HG02981 (cell line): Measurements from ENCODE around the gene ABCA1.

Experiments
- ATAC-seq: cut with Tn5 transposase; IDR thresholded peaks from one replicate; pipeline ENCODE4 v1.9.1; 2021; ENCODE audit warnings: mild to moderate bottlenecking, moderate library complexity; ENCODE audit not compliant: unreplicated experiment

The ABCA1 gene

DNA sequence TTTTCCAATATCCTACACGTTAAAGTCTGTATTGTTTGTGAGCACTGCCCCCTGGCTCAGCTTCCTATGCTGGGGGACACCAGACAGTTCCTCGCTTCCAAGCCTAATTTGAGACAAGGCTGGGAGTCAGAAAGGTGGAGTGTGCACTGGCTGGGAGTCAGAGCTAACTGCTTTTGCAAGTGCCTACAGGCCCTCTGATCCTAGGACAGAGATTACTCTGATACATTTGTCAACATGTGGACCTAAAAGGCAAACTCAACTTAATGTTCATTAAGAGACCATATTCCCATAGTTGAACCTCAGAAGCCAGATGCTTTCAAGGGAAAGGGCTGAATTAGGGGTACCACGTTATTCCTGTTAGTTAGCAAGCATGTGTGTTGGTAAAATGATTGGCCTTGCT is 83.2 kb downstream of the ABCA1 start:
- ATAC-seq: no peak

DNA sequence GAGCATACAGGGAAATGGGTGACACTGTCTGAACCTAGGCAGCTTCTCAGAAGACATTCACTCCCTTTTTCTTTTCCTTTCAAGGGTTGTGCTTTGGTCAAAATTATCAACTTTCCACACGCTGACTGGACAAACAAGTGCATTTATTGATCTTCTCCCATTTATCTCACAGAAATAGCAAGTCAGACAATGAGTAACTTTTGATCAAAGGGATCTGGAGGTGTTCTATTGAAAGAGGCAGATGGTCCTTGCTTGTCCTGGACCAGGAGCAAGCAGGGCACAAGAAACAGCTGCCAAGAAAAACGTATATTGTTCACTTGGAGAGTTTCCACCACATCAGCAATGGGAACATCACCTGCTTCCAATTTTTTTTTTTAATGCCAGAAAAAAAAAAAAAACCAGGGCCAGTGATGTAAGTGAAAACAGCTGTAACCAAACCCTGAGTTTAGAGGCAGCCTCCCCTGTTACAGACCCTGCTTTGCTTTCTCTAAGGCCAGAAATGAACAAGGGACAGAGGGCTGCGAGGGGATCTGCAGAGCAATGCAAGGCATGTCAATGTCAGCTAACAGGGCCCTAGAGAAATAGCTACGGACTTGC is 84.2 kb downstream of the ABCA1 start:
- ATAC-seq: no peak

GRCh38 chr9:104842698-104843097 is 85.3 kb downstream of the ABCA1 start:
- ATAC-seq: no peak

GRCh38 chr9:104841601-104842141 is 86.3 kb downstream of the ABCA1 start:
- ATAC-seq: no peak

- no peak for ATAC-seq
Observed at GRCh38 chr9:104838958-104839357, 89.0 kb downstream of the ABCA1 start.

- ATAC-seq: no peak
Observed at GRCh38 chr9:104836767-104837166, 91.2 kb downstream of the ABCA1 start.

DNA sequence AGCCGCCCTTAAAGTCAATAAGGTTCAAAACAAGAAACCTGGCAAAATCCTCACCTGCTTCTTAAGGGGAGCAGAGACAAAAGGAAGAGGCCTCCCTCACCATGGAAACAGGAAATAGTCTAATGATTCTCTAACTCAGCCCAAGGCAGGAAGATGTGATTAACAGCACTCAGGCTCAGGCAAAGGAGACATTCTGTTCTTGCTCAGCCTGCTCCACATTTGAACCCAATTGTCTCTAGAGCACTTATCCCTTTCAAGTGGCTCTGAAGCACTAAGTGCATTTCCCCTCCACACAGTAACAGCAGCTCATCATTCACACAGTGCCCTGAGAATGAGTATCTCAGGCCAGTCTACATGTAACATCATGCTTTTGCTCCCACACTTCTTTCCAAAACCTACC is 91.7 kb downstream of the ABCA1 start:
- ATAC-seq: peak; percentile 67

- no peak for ATAC-seq
Observed at GRCh38 chr9:104835161-104835560, 92.8 kb downstream of the ABCA1 start.

DNA sequence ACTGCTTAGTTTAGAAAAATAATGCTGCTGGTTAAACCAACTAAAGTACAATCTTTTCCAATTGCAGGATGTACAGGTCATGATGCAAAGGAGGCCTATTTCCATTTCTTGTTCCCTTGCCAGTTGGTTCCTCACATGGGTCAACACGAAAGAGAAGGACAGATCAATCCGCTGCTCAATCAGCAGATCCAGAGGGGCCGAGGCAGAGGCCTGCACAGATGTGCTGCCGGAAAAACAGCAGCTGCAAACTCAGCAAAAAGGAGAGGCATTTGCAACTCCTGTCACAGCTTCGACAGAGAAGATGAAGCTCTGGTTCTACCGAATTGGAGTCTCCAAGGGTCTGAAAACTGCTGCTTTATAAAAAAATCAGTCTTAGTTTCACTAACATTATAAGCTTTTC is 94.3 kb downstream of the ABCA1 start:
- ATAC-seq: no peak

DNA sequence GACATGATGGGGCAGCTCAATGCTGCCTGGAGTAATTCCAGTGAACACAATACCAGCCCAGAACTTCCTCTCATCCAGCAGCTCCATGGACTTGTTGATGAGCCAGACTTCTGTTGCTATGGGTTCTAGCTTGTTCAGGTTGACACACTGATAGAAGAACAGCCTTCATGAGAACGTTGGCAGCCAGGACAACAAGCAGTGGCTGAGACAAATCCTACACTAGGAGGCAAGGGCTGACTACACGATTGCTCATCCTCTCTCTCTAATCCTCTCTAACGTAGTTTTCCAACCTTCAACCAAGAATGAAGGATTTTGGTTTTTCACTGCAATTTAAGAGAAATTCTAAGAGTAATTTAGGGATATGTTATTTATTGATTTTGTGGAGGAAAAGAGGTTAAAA is 96.3 kb downstream of the ABCA1 start:
- ATAC-seq: no peak

DNA sequence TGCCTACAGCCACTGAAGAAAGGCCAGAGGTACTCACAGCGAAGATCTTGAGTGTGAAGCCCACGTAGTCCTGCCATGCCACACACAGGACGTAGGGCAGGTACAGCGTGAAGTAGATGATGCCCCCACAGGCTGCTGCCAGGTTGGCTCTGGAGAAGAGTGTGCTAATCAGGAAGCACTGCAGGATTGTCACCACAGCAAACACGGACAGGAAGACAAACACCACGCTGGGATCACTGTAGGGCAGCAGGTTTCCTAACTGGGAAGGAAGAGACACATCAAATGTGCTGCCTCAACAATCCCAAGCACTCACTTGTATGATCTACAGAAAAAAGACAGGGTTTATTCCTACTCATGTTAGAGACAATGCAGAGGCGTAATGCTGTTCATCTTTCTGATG is 101.0 kb downstream of the ABCA1 start:
- no peak for ATAC-seq

DNA sequence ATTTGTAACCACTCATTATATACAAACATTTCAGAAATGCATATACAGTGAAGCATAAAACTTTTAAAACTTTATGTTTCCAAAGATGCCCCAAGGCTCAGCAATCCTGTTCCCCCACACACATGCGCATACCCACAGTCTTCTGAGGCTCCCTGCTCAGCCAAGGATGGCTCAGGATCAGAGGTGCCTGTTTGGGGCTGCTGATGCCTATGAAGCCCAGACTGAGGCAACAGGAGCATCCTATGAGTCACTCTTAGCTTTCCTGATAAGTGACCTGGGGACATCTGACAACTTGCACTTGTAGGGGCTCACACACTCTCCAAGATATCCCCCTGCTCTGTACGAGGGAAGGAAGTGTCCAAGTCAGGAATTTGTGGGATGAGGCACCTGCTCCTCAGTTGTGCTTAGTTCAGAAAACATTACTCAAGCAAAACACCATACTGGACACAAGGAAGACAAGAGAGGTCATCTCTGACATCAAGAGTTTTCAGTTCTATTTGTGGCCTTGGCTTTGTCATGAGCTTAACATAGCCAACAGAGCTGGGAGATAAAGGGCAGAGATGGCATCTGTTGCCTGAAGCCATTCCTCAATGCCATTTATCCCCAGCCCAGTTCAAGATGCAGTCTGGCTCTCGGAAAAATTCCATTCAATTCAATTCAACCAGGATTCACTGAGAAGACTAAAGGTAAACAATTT is 101.7 kb downstream of the ABCA1 start:
- no peak for ATAC-seq

- no peak for ATAC-seq
Observed at GRCh38 chr9:104820336-104820735, 107.6 kb downstream of the ABCA1 start.

- no peak for ATAC-seq
Observed at GRCh38 chr9:104819033-104819432, 108.9 kb downstream of the ABCA1 start.

GRCh38 chr9:104817437-104817836 is 110.5 kb downstream of the ABCA1 start:
- no peak for ATAC-seq

GRCh38 chr9:104815851-104816565 is 111.9 kb downstream of the ABCA1 start:
- ATAC-seq: no peak

DNA sequence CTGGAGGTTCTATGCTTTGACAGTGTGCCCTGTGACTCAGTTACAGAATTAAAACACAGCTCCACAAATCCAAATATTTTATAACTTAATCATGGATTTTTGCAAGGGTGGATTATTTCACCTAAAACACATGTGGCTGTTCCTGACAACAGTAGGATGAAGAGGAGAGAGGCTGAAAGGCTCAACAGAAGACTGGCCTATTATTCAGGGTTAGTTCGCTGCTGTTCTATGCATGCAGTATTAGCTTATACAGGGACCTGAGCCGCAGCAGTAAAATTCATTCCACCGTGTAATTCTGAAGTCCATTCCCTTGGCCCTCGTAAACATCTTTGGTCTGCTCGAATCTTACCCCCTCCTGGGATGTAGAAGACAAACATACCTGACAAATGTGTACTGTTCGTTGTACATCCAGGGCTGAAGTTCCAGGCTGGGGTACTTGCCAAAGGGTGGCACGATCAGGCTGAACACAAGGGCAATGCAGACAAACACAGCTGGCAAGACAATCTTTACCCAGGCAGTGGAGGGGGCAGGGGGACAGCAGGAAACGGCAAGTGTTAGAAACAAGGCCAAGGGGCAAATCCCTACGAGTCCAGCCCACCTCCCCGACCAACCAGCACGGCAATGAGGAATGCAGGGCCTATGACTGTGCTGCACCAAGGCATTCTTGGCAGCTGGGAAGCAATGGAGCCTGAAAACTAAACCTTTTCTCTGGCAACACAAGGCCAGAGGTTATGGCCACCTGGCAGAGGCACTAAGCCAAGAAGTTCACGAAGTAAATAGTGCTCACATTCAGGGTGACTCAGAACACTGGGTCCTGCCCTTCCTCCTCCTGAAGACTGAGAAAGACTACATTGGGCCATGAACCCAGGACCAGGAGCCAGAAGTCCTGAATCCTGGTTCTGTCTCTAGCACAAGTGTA is 117.3 kb downstream of the ABCA1 start:
- ATAC-seq: no peak

GRCh38 chr9:104808035-104808614 is 119.8 kb downstream of the ABCA1 start:
- no peak for ATAC-seq

DNA sequence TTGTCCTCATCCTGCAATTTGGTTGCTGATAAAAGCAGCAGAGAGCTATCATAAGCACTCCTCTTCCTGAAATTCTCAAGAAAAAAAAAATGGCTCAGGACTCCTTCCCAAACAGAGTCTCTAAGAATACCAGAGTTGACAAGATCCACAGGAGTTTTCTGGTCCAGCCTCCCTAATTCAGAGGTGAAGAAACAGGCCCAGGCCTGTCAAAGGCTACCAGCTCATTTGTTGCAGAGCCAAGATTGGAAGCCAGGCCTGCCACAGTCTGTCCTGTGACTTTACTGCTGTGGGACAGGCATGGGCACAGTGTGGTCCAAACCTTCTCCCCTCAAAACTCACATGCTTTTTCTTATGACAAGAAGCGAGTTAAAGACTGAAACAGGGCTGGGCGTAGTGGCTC is 122.5 kb downstream of the ABCA1 start:
- ATAC-seq: no peak

DNA sequence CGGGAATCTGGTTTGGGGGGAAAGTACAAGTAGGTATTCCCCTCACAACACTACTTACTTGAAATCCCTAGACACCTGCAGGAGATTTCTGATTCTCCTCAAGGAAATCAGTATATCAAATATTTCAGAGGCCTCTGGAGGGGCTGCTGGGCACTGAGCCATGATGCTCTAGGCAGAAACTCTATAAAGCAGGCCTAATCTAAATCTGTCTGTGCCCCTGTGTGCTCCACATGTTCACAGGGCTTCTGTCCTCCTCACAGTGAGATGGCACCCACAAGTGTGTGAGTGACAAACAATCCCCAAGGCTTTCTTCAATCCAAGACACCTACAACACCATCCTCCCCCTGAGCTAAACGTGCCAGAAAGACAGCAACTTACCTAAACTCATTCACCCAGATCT is 125.0 kb downstream of the ABCA1 start:
- ATAC-seq: no peak

DNA sequence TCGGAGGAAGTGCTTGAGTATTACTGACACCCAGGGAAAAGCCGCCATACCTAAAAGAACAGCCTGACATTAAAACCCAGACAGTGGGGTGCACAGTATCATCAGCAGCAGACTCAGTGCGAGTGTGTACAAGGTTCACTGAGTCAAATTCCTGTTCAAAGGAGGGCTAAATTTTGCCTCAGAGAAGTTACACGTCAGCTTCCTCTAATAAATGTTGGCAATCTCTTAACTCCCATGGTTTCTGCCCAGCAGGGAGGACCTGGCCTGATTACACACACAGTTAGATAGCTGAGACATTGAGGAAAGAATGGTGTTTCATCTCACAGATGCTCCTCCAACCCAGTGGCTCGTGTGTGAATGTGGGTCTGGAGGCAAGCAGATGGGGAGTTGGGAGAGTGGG is 125.8 kb downstream of the ABCA1 start:
- no peak for ATAC-seq
